ENCODE results near the gene STAB1. TPM values are rescaled to one million over a fixed set of nuclear protein-coding genes. Genes with fewer than 3 reads are reported as not detected.

STAB1 gene
- total RNA-seq, 2 experiments from 2014 or later, result not detected

Other genes with a start within 250 kb of the STAB1 start
- 10 to 100 TPM; 70.2 to 75.3 TPM for gene PPM1M, start 249.6 kb upstream of the STAB1 start, total RNA-seq
- gene WDR82, start 216.7 kb upstream of the STAB1 start, total RNA-seq, result 100 to 1,000 TPM; 123 to 124 TPM
- 10 to 100 TPM; 18.5 to 19.7 TPM for gene GLYCTK, start 207.5 kb upstream of the STAB1 start, total RNA-seq
- gene DNAH1, start 179.0 kb upstream of the STAB1 start, total RNA-seq, result 1 to 10 TPM; 4.4 to 4.5 TPM
- gene BAP1, start 85.3 kb upstream of the STAB1 start, total RNA-seq, result 100 to 1,000 TPM; 108 to 109 TPM
- 10 to 100 TPM; 10.3 to 10.8 TPM for gene PHF7, start 84.7 kb upstream of the STAB1 start, total RNA-seq
- gene SEMA3G, start 50.2 kb upstream of the STAB1 start, total RNA-seq, result under 1 TPM; 0.08 to 0.19 TPM
- gene TNNC1, start 41.3 kb upstream of the STAB1 start, total RNA-seq, result 1 to 10 TPM; 1.3 to 2.1 TPM
- gene NISCH, start 39.7 kb upstream of the STAB1 start, total RNA-seq, result 10 to 100 TPM; 58.9 to 60.7 TPM
- 10 to 100 TPM; 97.3 to 99.2 TPM for gene NT5DC2, start 38.5 kb downstream of the STAB1 start, total RNA-seq
- gene UQCC5, start 41.3 kb downstream of the STAB1 start, total RNA-seq, result 10 to 100 TPM; 18.6 to 21.6 TPM
- 10 to 100 TPM; 65.4 to 71.2 TPM for gene PBRM1, start 190.6 kb downstream of the STAB1 start, total RNA-seq
- gene GNL3, start 190.7 kb downstream of the STAB1 start, total RNA-seq, result 100 to 1,000 TPM; 240 to 247 TPM
- 10 to 100 TPM; 42.9 to 45.0 TPM for gene GLT8D1, start 210.5 kb downstream of the STAB1 start, total RNA-seq
- 100 to 1,000 TPM; 148 to 154 TPM for gene SPCS1, start 210.8 kb downstream of the STAB1 start, total RNA-seq